SH-SY5Y (cell line): ENCODE results near the gene TJP3.

ENCODE experiments used
- GATA2 ChIP-seq: IDR thresholded peaks from 2 replicates; pipeline ENCODE4 v1.6.1; 2011; ENCODE audit warnings: mild to moderate bottlenecking, low read depth, low read length
- GATA3 ChIP-seq: IDR thresholded peaks from 2 replicates; pipeline ENCODE4 v1.6.1; 2011; ENCODE audit warnings: low read depth, mild to moderate bottlenecking, low read length, moderate library complexity

DNA sequence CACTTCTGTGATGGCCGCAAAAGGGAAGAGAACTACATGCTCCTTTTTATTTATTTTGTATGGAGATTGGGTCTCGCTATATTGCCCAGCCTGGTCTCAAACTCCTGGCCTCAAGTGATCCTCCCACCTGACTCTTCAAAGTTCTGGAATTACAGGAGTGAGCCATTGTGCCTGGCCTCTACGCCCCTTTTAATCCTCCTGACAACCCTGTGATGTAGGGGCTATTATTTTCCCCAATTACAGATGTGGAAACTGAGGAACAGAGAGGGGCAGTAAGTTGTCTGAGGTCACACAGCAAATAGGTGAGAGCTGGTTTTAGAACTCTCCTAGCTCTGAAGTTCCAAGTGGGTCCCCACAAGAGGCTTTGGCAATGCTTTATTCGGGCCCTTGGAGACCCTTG is 11.7 kb downstream of the TJP3 start:
- TF ChIP-seq GATA2, result no peak
- no peak for TF ChIP-seq GATA3
